ACC112 (cell line): ENCODE measurements around the gene MTIF2.
A peak's percentile ranks its signal among the peaks of the same experiment; 100 is the strongest.
"Not testable (repeated sequence)": the region's sequence is repeated elsewhere in the genome, so short reads cannot be mapped to it uniquely, and the experiment has no call there.

Experiments
- H2AFZ ChIP-seq: fragments of 200-600 bp; sonication (generic); one replicate; pipeline ENCODE4 v1.6.0; 2017; ENCODE audit warnings: antibody characterized with exemption, low read length; ENCODE audit not compliant: unreplicated experiment
- H3K27ac ChIP-seq: fragments of 200-600 bp; sonication (generic); 2 replicates; pipeline ENCODE4 v1.5.1; 2014; ENCODE audit warnings: low read depth, mild to moderate bottlenecking, antibody characterized with exemption, low read length, moderate library complexity
- H3K27me3 ChIP-seq: fragments of 200-600 bp; sonication (generic); 2 replicates; pipeline ENCODE4 v1.6.1; 2014; ENCODE audit warnings: mild to moderate bottlenecking, antibody characterized with exemption, low read length, moderate library complexity, mixed read lengths; ENCODE audit not compliant: insufficient read depth
- H3K36me3 ChIP-seq: fragments of 200-600 bp; sonication (generic); 2 replicates; pipeline ENCODE4 v1.6.1; 2016; ENCODE audit warnings: mild to moderate bottlenecking, antibody characterized with exemption, low read length, moderate library complexity, mixed read lengths; ENCODE audit not compliant: insufficient read depth
- H3K4me1 ChIP-seq: fragments of 200-600 bp; sonication (generic); one replicate; pipeline ENCODE4 v1.6.1; 2016; ENCODE audit warnings: low read length, mixed read lengths; ENCODE audit not compliant: insufficient read depth, unreplicated experiment, control insufficient read depth
- H3K4me3 ChIP-seq: fragments of 200-600 bp; sonication (generic); 2 replicates; pipeline ENCODE4 v1.5.1; 2014; ENCODE audit warnings: mild to moderate bottlenecking, low read depth, low read length
- H3K79me2 ChIP-seq: fragments of 200-600 bp; sonication (generic); one replicate; pipeline ENCODE4 v1.6.0; 2016; ENCODE audit warnings: low read length; ENCODE audit not compliant: control insufficient read depth, unreplicated experiment, insufficient read depth

MTIF2 gene

DNA sequence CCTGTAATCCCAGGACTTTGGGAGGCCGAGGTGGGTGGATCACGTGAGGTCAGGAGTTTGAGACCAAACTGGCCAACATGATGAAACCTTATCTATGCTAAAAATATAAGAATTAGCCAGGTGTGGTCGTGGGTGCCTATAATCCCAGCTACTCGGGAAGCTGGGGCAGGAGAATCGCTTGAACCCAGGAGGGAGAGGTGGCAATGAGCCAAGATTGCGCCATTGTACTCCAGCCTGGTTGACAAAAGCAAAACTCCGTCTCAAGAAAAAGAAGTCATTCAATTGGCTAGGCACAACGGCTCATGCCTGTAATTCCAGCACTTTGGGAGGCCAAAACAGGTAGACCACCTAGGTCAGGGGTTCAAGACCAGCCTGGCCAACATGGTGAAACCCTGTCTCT is 27.4 kb downstream of the MTIF2 start:
- peaks cover 14% of the 10 kb centered on the region for H3K36me3 ChIP-seq
- H3K27ac ChIP-seq, H3K79me2 ChIP-seq, H2AFZ ChIP-seq, H3K4me1 ChIP-seq, H3K4me3 ChIP-seq, H3K27me3 ChIP-seq: not testable (repeated sequence)

GRCh38 chr2:55239656-55240222 is 29.3 kb downstream of the MTIF2 start:
- Histone ChIP-seq H3K4me3 (no peak overlapping the region), H3K79me2 (peaks cover 10% of the 10 kb centered on the region), H3K36me3 (peaks cover 31% of the 10 kb centered on the region)

GRCh38 chr2:55236992-55237543 is 32.0 kb downstream of the MTIF2 start:
- no peaks in the 10 kb centered on the region for H3K27me3 ChIP-seq
- peaks cover 40% of the 10 kb centered on the region for H3K36me3 ChIP-seq
- 0 out of 2 replicates have a peak overlapping the region, but pooled peaks have one; percentile 6 for H3K27ac ChIP-seq
- H3K4me1 ChIP-seq = peaks cover 17% of the 10 kb centered on the region
- no peak overlapping the region for H2AFZ ChIP-seq
- no peak overlapping the region for H3K4me3 ChIP-seq
- H3K79me2 ChIP-seq = peaks cover 33% of the 10 kb centered on the region

More at GRCh38 chr2:55239656-55240222, 29.3 kb downstream of the MTIF2 start:
- no peaks in the 10 kb centered on the region for H3K27me3 ChIP-seq
- no peak overlapping the region for H2AFZ ChIP-seq
- no peak overlapping the region for H3K27ac ChIP-seq
- H3K4me1 ChIP-seq = peaks cover 5% of the 10 kb centered on the region

DNA sequence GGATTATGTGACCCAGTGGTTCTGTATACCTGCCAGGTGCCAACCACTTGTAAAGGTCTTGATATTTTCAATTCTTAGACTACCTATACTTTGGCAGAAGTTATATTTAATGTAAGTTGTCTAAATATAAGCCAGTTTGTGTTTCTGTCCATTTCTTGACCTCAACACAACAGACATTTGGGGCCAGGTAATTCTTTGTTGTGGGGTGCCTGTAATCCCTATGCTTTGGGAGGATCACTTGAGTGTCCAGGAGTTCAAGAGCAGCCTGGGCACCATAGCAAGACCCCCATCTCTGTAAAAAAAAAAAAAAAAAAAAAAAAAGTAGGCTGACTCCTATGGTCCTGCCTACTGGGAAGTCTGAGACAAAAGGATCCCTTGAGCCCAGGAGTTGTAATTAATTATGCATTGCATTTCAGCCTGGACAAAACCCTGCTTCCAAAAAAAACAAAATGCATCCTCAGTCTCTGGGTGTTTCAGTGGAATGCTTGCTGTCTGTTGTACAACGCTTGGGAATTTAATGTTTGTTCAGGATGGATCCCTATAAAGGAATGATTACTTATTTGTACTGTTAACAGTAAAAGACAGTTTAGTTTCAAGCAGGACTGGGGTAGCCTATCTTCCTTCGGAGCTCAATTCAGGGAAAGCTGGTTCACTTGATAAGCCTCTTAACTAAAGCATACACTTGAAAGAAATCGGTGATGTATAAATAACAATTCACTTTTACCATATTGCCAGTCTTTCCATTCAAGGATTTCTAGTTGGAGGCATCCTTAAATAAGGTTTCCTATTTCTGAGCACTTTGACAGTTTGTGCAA is 33.1 kb downstream of the MTIF2 start:
- Histone ChIP-seq H3K4me1 (peaks cover 21% of the 10 kb centered on the region), H2AFZ (no peak overlapping the region), H3K27ac (no peak overlapping the region), H3K4me3 (0 out of 2 replicates have a peak overlapping the region, but pooled peaks have one; percentile 97), H3K27me3 (no peaks in the 10 kb centered on the region), H3K36me3 (peaks cover 40% of the 10 kb centered on the region), H3K79me2 (peaks cover 40% of the 10 kb centered on the region)

- peak overlapping the region; percentile 96 for H3K27ac ChIP-seq
- no peaks in the 10 kb centered on the region for H3K27me3 ChIP-seq
- no peak overlapping the region for H2AFZ ChIP-seq
- peaks cover 24% of the 10 kb centered on the region for H3K4me1 ChIP-seq
- H3K79me2 ChIP-seq = peaks cover 53% of the 10 kb centered on the region
- peaks cover 37% of the 10 kb centered on the region for H3K36me3 ChIP-seq
- peak overlapping the region; percentile 97 for H3K4me3 ChIP-seq
Measured at GRCh38 chr2:55233658-55233940, 35.4 kb downstream of the MTIF2 start.

- peaks cover 29% of the 10 kb centered on the region for H3K4me1 ChIP-seq
- H3K27me3 ChIP-seq = no peaks in the 10 kb centered on the region
- peak overlapping the region; percentile 97 for H3K4me3 ChIP-seq
- peak overlapping the region; percentile 96 for H3K27ac ChIP-seq
- peaks cover 37% of the 10 kb centered on the region for H3K36me3 ChIP-seq
- peaks cover 57% of the 10 kb centered on the region for H3K79me2 ChIP-seq
- peak overlapping the region; percentile 82 for H2AFZ ChIP-seq
Measured at GRCh38 chr2:55232863-55233657, 36.0 kb downstream of the MTIF2 start.

GRCh38 chr2:55232084-55232862 is 36.8 kb downstream of the MTIF2 start, which contains the start of the genes CLHC1 and RPS27A:
Gene CLHC1, minus strand, starts transcription at chr2:55232293. Its CDS starts 9,882 bp downstream, at chr2:55222411.
Gene RPS27A, plus strand, starts transcription at chr2:55232688. Its CDS starts 137 bp downstream, at chr2:55232825.
- no peaks in the 10 kb centered on the region for H3K27me3 ChIP-seq
- peaks cover 62% of the 10 kb centered on the region for H3K79me2 ChIP-seq
- peaks cover 37% of the 10 kb centered on the region for H3K36me3 ChIP-seq
- H3K4me1 ChIP-seq = peaks cover 33% of the 10 kb centered on the region
- H2AFZ ChIP-seq = peak within 1 kb of the TSS; percentile 89
- peak within 1 kb of the TSS; percentile 96 for H3K27ac ChIP-seq
- H3K4me3 ChIP-seq = peak within 1 kb of the TSS; percentile 97

GRCh38 chr2:55231546-55232083 is 37.4 kb downstream of the MTIF2 start:
- peak overlapping the region; percentile 97 for H3K4me3 ChIP-seq
- peaks cover 62% of the 10 kb centered on the region for H3K79me2 ChIP-seq
- H3K36me3 ChIP-seq = peaks cover 33% of the 10 kb centered on the region
- peak overlapping the region; percentile 89 for H2AFZ ChIP-seq
- peaks cover 33% of the 10 kb centered on the region for H3K4me1 ChIP-seq
- peak overlapping the region; percentile 96 for H3K27ac ChIP-seq
- H3K27me3 ChIP-seq = no peaks in the 10 kb centered on the region

- Histone ChIP-seq H3K36me3 (peaks cover 23% of the 10 kb centered on the region), H3K4me3 (0 out of 2 replicates have a peak overlapping the region, but pooled peaks have one; percentile 97), H3K4me1 (peaks cover 33% of the 10 kb centered on the region), H3K27ac (no peak overlapping the region), H3K79me2 (peaks cover 61% of the 10 kb centered on the region), H2AFZ (no peak overlapping the region), H3K27me3 (no peaks in the 10 kb centered on the region)
Measured at GRCh38 chr2:55230551-55230950, 38.5 kb downstream of the MTIF2 start.
